Breast epithelium (tissue), 4 donors: ENCODE measurements around the gene DEXI. TPM values are rescaled to one million over a fixed set of nuclear protein-coding genes. Genes with fewer than 3 reads are reported as not detected.
A peak's percentile ranks its signal among the peaks of the same experiment; 100 is the strongest.

Experiments
- DNase-seq, 2 donors: peaks; one replicate each; pipeline ENCODE4 v3.0.0-alpha.2; 2019; ENCODE audit warnings: low spot score in 2 of 2
- H3K27ac ChIP-seq, 2 donors: fragments of 200-600 bp; sonication (generic) in 1 of 2; one replicate each; pipeline ENCODE4 v1.5.1; 2016 to 2019; ENCODE audit warnings: mild to moderate bottlenecking in 1 of 2
- H3K27me3 ChIP-seq, 2 donors: fragments of 200-600 bp; sonication (generic) in 1 of 2; one replicate each; pipeline versions ENCODE4 v1.5.1 to v1.6.0; 2017 to 2019; ENCODE audit warnings: control low read depth in 1 of 2, mild to moderate bottlenecking in 1 of 2
- H3K36me3 ChIP-seq: fragments of 200-600 bp; one replicate; pipeline ENCODE4 v1.5.1; 2019
- H3K4me1 ChIP-seq, 2 donors: fragments of 200-600 bp; sonication (generic); one replicate each; pipeline ENCODE4 v1.5.1; 2016 to 2019; ENCODE audit warnings: control low read depth in 1 of 2
- H3K4me3 ChIP-seq, 3 donors: fragments of 200-600 bp; sonication (generic); 1 replicate in 2 of 3; 2 replicates in 1 of 3; pipeline ENCODE4 v1.5.1; 2016 to 2019; ENCODE audit warnings: mild to moderate bottlenecking in 3 of 3, moderate library complexity in 2 of 3
- H3K9me3 ChIP-seq, 2 donors: fragments of 200-600 bp; sonication (generic) in 1 of 2; one replicate each; pipeline ENCODE4 v1.5.1; 2016 to 2019; ENCODE audit warnings: control low read depth in 1 of 2
- POLR2A ChIP-seq: fragments of 450-650 bp; IDR thresholded peaks from one replicate; pipeline ENCODE4 v1.6.1; 2016; ENCODE audit warnings: antibody characterized with exemption, mild to moderate bottlenecking, moderate library complexity
- POLR2AphosphoS5 ChIP-seq, 3 donors: sonication (generic); formaldehyde crosslinking; IDR thresholded peaks; one replicate each; pipeline ENCODE4 v1.6.1; 2017; ENCODE audit warnings: antibody characterized with exemption in 3 of 3
- intact Hi-C: fragments of 100-400 bp; cut with DNase I; formaldehyde crosslinking; loops from one replicate; pipeline ENCODE4 v1.15.1; 2023; ENCODE audit warnings: low total_unique reads
- total RNA-seq, 3 donors: library from RNA; depleted of rRNA; stranded (reverse); fragments of >200 nt; gene quantifications; one replicate each; pipeline ENCODE4 v1.1.0, GENCODE V29; 2016
- TF ChIP-seq, protein P1 (sequence below), 3 donors: fragments of 450-650 bp; IDR thresholded peaks; one replicate each; pipeline ENCODE4 v1.5.1; 2016 to 2017; ENCODE audit warnings: antibody characterized with exemption in 3 of 3, mild to moderate bottlenecking in 3 of 3, moderate library complexity in 3 of 3

The DEXI gene
- total RNA-seq, 3 donors from 2014 or later, result 50.3 to 88.5 (median 52.8) TPM

DNA sequence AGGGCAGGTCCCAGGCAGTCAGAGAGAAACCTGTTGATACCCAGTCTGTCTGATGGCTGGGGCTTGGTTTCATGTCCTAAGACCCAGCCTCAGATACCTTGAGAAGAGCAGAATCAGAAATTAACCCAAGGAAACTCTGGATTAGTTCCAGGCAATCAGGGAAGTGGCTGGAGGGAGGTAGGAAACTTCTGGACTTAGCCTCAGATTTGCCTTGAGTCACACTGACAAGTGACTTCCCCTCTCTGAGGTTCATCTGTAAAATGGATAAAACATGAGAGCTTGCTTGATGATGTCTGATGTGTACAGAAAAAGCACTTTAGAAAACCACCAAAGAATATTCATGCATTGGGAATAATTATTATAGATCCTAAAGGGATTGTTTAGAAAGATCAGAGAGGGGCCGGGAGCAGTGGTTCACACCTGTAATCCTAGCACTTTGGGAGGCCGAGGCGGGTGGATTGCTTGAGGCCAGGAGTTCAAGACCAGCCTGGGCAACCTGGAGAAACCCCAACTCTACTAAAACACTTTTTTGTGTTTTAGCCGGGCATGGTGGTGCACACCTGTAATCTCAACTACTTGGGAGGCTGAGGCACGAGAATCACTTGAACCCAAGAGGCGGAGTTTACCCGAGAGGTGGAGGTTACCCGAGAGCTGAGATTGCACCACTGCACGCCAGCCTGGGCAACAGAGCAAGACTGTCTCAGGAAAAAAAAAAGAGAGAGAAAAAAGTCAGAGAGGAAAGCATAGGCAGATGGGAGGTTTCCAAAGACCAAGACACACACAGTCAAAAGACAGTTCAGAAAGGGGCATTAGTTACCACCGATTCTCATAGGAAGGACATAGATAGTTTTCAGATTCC, 61.4 kb downstream of the DEXI start:
- Histone ChIP-seq H3K27ac (no peak overlapping the region), H3K27me3 (no peaks in the 10 kb centered on the region), H3K36me3 (no peaks in the 10 kb centered on the region), H3K9me3 (no peaks in the 10 kb centered on the region), H3K4me1 (no peaks in the 10 kb centered on the region), H3K4me3 (no peak overlapping the region)
- no peak for TF ChIP-seq POLR2A
- TF ChIP-seq, protein P1, sequence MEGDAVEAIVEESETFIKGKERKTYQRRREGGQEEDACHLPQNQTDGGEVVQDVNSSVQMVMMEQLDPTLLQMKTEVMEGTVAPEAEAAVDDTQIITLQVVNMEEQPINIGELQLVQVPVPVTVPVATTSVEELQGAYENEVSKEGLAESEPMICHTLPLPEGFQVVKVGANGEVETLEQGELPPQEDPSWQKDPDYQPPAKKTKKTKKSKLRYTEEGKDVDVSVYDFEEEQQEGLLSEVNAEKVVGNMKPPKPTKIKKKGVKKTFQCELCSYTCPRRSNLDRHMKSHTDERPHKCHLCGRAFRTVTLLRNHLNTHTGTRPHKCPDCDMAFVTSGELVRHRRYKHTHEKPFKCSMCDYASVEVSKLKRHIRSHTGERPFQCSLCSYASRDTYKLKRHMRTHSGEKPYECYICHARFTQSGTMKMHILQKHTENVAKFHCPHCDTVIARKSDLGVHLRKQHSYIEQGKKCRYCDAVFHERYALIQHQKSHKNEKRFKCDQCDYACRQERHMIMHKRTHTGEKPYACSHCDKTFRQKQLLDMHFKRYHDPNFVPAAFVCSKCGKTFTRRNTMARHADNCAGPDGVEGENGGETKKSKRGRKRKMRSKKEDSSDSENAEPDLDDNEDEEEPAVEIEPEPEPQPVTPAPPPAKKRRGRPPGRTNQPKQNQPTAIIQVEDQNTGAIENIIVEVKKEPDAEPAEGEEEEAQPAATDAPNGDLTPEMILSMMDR (IDR thresholded peaks at IDR 0.05), result no peak
- TF ChIP-seq POLR2AphosphoS5 (IDR thresholded peaks at IDR 0.05), result no peak
- DNase-seq, result no peak
- intact Hi-C loops, result no loop called here

DNA sequence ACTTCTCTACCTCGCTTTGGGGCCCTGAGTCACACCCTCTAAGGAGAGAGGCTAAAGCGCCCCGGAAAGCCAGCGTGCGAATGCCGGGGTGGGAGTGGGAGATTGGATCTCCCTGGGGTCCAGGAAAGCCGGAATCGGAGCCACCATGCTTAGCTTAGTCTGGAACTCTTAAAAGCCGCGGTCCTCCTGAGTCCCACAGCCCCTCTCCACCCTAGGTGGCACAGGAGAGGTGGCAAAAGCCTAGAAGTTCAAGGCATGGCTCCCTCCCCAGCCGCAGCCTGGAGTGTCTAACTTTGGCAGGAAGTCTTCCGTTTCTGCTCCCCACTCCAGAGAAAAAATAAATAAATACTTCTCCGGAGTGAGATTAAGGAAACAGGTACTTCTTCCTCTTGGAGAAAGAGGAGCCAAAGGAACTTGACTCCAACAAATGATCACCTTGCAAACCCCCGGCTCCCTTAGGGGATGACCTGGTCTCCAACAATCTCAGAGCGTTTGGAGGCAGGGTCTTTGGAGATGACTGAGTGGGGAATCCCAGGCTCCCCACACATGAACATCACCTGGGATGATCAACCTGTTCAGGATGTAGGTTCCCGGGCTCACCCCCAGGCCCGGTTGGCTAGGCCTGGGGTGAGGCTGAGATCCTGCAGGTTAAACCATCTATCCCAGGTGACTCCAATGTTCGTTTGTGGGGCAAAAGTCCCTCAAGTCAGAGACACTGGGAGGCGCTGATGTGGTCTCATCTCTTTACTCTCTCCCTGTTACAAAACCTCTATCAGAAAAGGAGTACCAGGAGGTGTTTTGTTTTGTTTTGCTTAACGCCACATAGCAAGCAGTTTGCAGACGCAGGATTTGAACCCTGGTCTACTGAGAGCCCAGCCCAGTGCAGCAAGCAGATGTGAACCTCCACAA, 62.3 kb downstream of the DEXI start:
- Histone ChIP-seq H3K27me3 (no peaks in the 10 kb centered on the region), H3K27ac (peak overlapping the region in 1 of 2 donors; percentile 53), H3K4me3 (peak overlapping the region; percentile 56 to 68 (median 61)), H3K4me1 (no peaks in the 10 kb centered on the region), H3K36me3 (no peaks in the 10 kb centered on the region), H3K9me3 (no peaks in the 10 kb centered on the region)
- TF ChIP-seq, protein P1 (IDR thresholded peaks at IDR 0.05), result no peak
- no peak for TF ChIP-seq POLR2AphosphoS5 (IDR thresholded peaks at IDR 0.05)
- peak in 1 of 2 donors; percentile 7 for DNase-seq
- intact Hi-C loops, result no loop called here

Other genes starting within 250 kb of the DEXI start
- gene TEKT5, start 247.5 kb downstream of the DEXI start, total RNA-seq, result not detected
- 10 to 100 TPM; 19.7 to 32.1 (median 28.8) TPM for gene NUBP1, start 198.6 kb downstream of the DEXI start, total RNA-seq
- gene TVP23A, start 123.7 kb downstream of the DEXI start, total RNA-seq, result 1 to 10 TPM in 1 of 3 donors, under 1 TPM in 1, not detected in 1; under 0.01 to 1.3 TPM
- 10 to 100 TPM in 2 of 3 donors, 1 to 10 TPM in 1; 5.6 to 14.6 (median 11.1) TPM for gene CIITA, start 65.3 kb downstream of the DEXI start, total RNA-seq
- gene CLEC16A, start 2.1 kb upstream of the DEXI start, total RNA-seq, result 10 to 100 TPM; 20.0 to 35.3 (median 33.1) TPM